Thoracic aorta (tissue), 2 donors: ENCODE data around the gene FNDC7. TPM values are rescaled to one million over a fixed set of nuclear protein-coding genes. Genes with fewer than 3 reads are reported as not detected.
A peak's percentile ranks its signal among the peaks of the same experiment; 100 is the strongest.

ENCODE experiments used
- ATAC-seq: fragments of 150-250 bp; one replicate; pipeline ENCODE4 v1.8.0; 2017; ENCODE audit warnings: low read depth; ENCODE audit not compliant: insufficient number of reproducible peaks, low FRiP score
- DNase-seq: peaks from one replicate; pipeline ENCODE4 v3.0.0-alpha.2; 2020; ENCODE audit warnings: low spot score
- H3K27ac ChIP-seq, 2 donors: fragments of 200-600 bp; sonication (generic); 1 replicate in 1 of 2; 2 replicates in 1 of 2; pipeline ENCODE4 v1.5.1; 2016; ENCODE audit warnings: mild to moderate bottlenecking in 2 of 2, moderate library complexity in 2 of 2
- H3K27me3 ChIP-seq: fragments of 200-600 bp; sonication (generic); replicated peaks from 2 replicates; pipeline ENCODE4 v1.6.0; 2016; ENCODE audit warnings: mild to moderate bottlenecking; ENCODE audit not compliant: insufficient read depth
- H3K36me3 ChIP-seq: fragments of 200-600 bp; sonication (generic); one replicate; pipeline ENCODE4 v1.5.1; 2016
- H3K4me1 ChIP-seq, 2 donors: fragments of 200-600 bp; sonication (generic); 1 replicate in 1 of 2; 2 replicates in 1 of 2; pipeline versions ENCODE4 v1.5.1 to v1.6.0; 2016; ENCODE audit warnings: low read depth in 2 of 2, mild to moderate bottlenecking in 1 of 2; ENCODE audit not compliant: control insufficient read depth in 1 of 2
- H3K4me3 ChIP-seq: fragments of 200-600 bp; sonication (generic); 2 replicates; pipeline ENCODE4 v1.5.1; 2016; ENCODE audit warnings: mild to moderate bottlenecking
- H3K9me3 ChIP-seq: fragments of 200-600 bp; sonication (generic); 2 replicates; pipeline ENCODE4 v1.5.1; 2016
- total RNA-seq, 2 donors: library from RNA; depleted of rRNA; stranded (reverse); fragments of >200 nt; gene quantifications; one replicate each; pipeline versions ENCODE4 v1.1.0 to v1.2.3, GENCODE V29; 2016
- TF ChIP-seq, protein P1 (sequence below): fragments of 200-600 bp; sonication (generic); IDR thresholded peaks from one replicate; pipeline ENCODE4 v1.5.1; 2019; ENCODE audit warnings: antibody characterized with exemption

FNDC7 gene
- total RNA-seq, 2 donors from 2014 or later = not detected

DNA sequence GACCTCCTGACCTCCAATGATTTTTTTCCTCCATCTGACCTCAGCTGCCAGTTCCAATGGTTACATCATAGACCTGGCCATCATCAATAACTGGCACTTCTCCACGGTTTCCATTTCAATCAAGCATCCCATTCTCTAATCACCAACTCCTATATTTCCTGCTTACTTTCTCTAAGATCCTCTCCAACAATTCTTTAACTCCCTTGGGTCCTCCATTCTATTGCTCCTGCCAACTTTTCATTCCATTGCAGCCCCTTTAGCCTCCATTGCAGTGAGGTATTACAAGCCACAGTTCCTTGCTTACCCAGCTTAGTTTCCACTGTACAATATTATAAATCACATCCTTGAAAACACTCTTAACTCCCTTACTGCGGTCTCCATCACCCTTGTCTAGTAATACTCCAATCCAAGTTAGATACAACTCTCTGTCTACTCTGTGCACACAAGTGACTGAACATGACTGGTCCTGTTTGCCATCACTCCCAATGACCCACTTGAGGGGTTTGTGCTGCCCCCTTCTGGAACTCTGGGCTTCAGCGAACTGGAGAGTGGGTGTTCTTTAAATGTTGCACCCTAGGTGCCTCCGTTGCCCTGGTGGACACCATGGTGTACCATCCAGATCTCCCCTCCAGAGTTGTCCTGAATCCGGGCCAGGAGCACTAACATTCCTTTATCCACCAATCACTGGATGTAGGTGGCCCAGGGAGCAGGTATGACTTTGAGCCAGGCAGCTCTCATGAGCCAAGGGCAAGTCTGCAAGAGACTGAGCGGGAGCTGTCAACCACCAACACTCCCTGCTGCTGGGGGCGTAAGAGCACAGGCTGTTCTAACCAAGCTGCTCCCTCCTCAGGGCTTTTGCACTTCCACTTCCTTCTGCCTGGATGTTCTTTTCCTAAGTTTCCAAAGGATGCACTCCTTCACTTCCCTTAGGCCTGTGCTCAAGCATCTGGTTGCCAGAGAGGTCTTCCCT, 3.7 kb upstream of the FNDC7 start:
- Histone ChIP-seq H3K9me3 (no peaks in the 10 kb centered on the region), H3K4me1 (peaks cover 0 to 14% of the 10 kb centered on the region in 2 donors), H3K4me3 (no peak overlapping the region), H3K27ac (no peak overlapping the region), H3K27me3 (no peaks in the 10 kb centered on the region), H3K36me3 (no peaks in the 10 kb centered on the region)
- DNase-seq = no peak
- TF ChIP-seq, protein P1, sequence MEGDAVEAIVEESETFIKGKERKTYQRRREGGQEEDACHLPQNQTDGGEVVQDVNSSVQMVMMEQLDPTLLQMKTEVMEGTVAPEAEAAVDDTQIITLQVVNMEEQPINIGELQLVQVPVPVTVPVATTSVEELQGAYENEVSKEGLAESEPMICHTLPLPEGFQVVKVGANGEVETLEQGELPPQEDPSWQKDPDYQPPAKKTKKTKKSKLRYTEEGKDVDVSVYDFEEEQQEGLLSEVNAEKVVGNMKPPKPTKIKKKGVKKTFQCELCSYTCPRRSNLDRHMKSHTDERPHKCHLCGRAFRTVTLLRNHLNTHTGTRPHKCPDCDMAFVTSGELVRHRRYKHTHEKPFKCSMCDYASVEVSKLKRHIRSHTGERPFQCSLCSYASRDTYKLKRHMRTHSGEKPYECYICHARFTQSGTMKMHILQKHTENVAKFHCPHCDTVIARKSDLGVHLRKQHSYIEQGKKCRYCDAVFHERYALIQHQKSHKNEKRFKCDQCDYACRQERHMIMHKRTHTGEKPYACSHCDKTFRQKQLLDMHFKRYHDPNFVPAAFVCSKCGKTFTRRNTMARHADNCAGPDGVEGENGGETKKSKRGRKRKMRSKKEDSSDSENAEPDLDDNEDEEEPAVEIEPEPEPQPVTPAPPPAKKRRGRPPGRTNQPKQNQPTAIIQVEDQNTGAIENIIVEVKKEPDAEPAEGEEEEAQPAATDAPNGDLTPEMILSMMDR = no peak
- ATAC-seq = no peak

DNA sequence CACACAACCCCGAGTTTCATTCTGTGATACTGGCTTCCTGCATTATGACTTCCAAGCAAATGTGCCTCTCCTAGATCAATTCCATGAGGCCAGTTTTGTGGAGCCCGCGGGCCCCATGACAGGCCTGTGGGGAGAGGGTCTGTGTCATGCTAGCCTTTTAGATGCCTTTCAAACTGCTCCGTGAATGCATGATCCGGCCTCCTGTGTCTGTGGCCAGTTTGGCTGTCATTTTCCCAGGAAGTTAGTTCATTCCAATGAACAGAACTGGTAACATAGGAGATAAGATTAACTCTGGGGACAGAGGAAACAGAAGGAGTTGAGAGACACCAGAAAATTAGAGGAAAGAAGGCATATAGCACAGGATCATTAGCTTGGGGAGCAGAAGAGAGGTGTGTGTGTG, 3.2 kb downstream of the FNDC7 start:
- Histone ChIP-seq H3K27me3 (no peaks in the 10 kb centered on the region), H3K27ac (peak overlapping the region in 1 of 2 donors; percentile 49), H3K4me3 (peak overlapping the region; percentile 15), H3K9me3 (no peaks in the 10 kb centered on the region), H3K4me1 (peaks cover 0 to 36% of the 10 kb centered on the region in 2 donors), H3K36me3 (no peaks in the 10 kb centered on the region)
- TF ChIP-seq, protein P1 = no peak
- no peak for DNase-seq
- ATAC-seq = no peak

DNA sequence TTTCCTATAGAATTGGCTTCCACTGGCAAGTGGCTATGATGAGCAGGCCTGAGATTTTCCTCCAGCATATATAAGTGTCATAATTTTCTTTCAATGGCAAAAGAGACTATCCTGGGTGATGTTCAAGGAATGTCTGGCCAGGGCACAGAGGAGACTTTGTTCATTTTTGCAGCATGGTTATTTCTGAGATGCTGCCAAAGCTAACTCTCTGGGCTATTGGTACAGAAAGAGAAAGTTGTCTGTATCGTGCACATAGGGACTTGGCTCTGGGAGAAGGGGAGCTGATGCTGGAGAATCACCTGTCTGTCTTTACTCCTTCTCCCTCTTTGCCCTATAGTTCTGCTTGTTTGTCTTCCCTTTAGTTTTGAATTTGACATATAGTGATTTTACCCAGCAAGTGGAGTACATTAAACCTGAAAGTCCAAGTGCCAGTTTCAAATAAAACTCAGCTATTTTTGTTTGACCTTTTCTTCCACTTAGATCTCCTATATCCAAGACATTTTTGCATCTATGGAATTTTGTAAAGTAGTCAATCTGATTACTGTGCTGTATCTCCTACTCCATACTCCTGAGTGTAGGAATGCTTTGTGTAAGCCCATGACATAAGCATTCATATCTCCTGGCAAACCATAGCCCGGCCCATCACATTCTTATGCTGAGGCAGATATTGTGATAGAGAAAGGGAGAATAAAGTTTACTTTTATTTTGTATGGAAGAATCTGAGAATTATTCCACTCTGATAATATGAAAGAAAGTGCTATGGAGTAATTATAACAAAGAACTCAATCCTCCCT, 3.9 kb downstream of the FNDC7 start:
- Histone ChIP-seq H3K4me1 (peaks cover 0 to 36% of the 10 kb centered on the region in 2 donors), H3K36me3 (no peaks in the 10 kb centered on the region), H3K27me3 (no peaks in the 10 kb centered on the region), H3K27ac (no peak overlapping the region), H3K9me3 (no peaks in the 10 kb centered on the region), H3K4me3 (no peak overlapping the region)
- DNase-seq (no peak), ATAC-seq (no peak)
- TF ChIP-seq, protein P1 = no peak

DNA sequence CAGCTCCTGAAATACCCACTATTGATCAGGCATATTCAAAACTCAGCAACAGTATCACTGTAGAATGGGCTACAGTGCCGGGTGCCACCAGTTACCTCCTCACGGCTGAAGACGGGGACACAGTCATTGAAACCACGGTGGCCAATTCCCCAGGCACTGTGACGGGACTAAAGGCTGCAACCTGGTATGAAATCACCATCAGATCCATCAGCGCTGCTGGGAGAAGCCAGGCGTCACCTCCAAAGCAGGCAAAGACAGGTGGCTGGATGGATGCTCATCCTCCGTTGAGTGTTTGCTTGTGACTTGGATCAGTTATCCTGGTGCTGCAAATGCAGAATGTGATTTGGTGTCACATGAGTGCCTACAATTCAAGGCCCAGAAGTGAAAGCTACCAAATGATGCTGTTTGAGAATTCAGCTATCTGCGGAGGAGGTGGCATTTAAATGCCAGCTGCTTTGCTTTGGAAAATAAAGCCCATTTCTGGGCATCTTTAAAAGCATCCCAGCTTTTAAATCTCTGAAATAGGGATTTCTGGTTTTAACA, 5.1 kb downstream of the FNDC7 start:
- no peak for DNase-seq
- peaks cover 0 to 36% of the 10 kb centered on the region in 2 donors for H3K4me1 ChIP-seq
- no peaks in the 10 kb centered on the region for H3K27me3 ChIP-seq
- ATAC-seq = no peak
- TF ChIP-seq, protein P1 = no peak
- H3K27ac ChIP-seq = no peak overlapping the region
- no peak overlapping the region for H3K4me3 ChIP-seq
- H3K36me3 ChIP-seq = no peaks in the 10 kb centered on the region
- no peaks in the 10 kb centered on the region for H3K9me3 ChIP-seq
